ENCODE results near the gene HTT-AS. TPM values are rescaled to one million over a fixed set of nuclear protein-coding genes. Genes with fewer than 3 reads are reported as not detected.

The HTT-AS gene
- total and polyA plus RNA-seq, 3 experiments from 2014 or later = not detected

GRCh38 chr4:3039706-3040366, 34.5 kb downstream of the HTT-AS start:
- H3K4me1 Mint-ChIP-seq = peaks cover 28 to 60% (median 32%) of the 10 kb centered on the region in 3 donors
- H3K27me3 ChIP-seq (ENCODE audit: insufficient read depth, low read length, poor library complexity, severe bottlenecking) = no peaks in the 10 kb centered on the region
- H3K9me3 ChIP-seq (ENCODE audit: low read length) = no peaks in the 10 kb centered on the region
- H3K27ac Mint-ChIP-seq = peak overlapping the region in 1 of 8 donors; percentile 21
- no peaks in the 10 kb centered on the region for H3K36me3 ChIP-seq (ENCODE audit: insufficient read depth, low read length)
- peaks cover 39% of the 10 kb centered on the region for H3K4me1 ChIP-seq (ENCODE audit: insufficient read depth, low read length)
- no peaks in the 10 kb centered on the region for H3K9me3 Mint-ChIP-seq
- CTCF ChIA-PET = interaction anchor here (0.7 kb wide), 2 partner anchors 71 to 391 kb away, joined by 3 to 4 read pairs; no protein-coding TSS in a partner anchor
- no peak overlapping the region for H3K4me3 ChIP-seq (ENCODE audit: low read length)
- H3K36me3 Mint-ChIP-seq = peaks cover 0 to 3% (median 0%) of the 10 kb centered on the region in 3 donors
- no peak overlapping the region for H3K27ac ChIP-seq (ENCODE audit: low read depth, low read length)
- no peak for DNase-seq
- peak overlapping the region in 3 of 7 donors; percentile 12 to 81 (median 24) for H3K4me3 Mint-ChIP-seq
- peaks cover 9 to 10% of the 10 kb centered on the region in 2 donors for H3K27me3 Mint-ChIP-seq
- POLR2A ChIA-PET = interaction anchor here (1.1 kb wide), 1 partner anchor 103 kb away, joined by 6 read pairs; no protein-coding TSS in a partner anchor

GRCh38 chr4:3037957-3038461, 36.3 kb downstream of the HTT-AS start:
- H3K4me3 ChIP-seq (ENCODE audit: low read length) = peak overlapping the region; percentile 29
- CTCF ChIA-PET = interaction anchor here (0.9 to 1.9 kb wide), 9 partner anchors 10 to 818 kb away, joined by 3 to 12 read pairs (median 3); no protein-coding TSS in a partner anchor
- DNase-seq = no peak
- no peaks in the 10 kb centered on the region for H3K9me3 Mint-ChIP-seq
- no peak overlapping the region for H3K27ac ChIP-seq (ENCODE audit: low read depth, low read length)
- H3K36me3 Mint-ChIP-seq = peaks cover 0 to 3% (median 0%) of the 10 kb centered on the region in 3 donors
- peak overlapping the region; percentile 4 to 71 (median 41) for H3K4me3 Mint-ChIP-seq
- no peaks in the 10 kb centered on the region for H3K36me3 ChIP-seq (ENCODE audit: insufficient read depth, low read length)
- POLR2A ChIA-PET = interaction anchor here (1.1 kb wide), 1 partner anchor 74 kb away, joined by 4 read pairs; the partner anchor contains the start of gene GRK4
- peaks cover 32% of the 10 kb centered on the region for H3K4me1 ChIP-seq (ENCODE audit: insufficient read depth, low read length)
- H3K27ac Mint-ChIP-seq = peak overlapping the region in 1 of 8 donors; percentile 4
- H3K4me1 Mint-ChIP-seq = peaks cover 24 to 46% (median 25%) of the 10 kb centered on the region in 3 donors
- H3K27me3 Mint-ChIP-seq = peaks cover 9 to 10% of the 10 kb centered on the region in 2 donors
- no peaks in the 10 kb centered on the region for H3K9me3 ChIP-seq (ENCODE audit: low read length)
- no peaks in the 10 kb centered on the region for H3K27me3 ChIP-seq (ENCODE audit: insufficient read depth, low read length, poor library complexity, severe bottlenecking)

GRCh38 chr4:3036131-3036952, 38.0 kb downstream of the HTT-AS start:
- peaks cover 9 to 10% of the 10 kb centered on the region in 2 donors for H3K27me3 Mint-ChIP-seq
- no peaks in the 10 kb centered on the region for H3K9me3 ChIP-seq (ENCODE audit: low read length)
- ChIA-PET CTCF (interaction anchor here (0.8 to 1.9 kb wide), 3 partner anchors 9 to 75 kb away, joined by 3 to 7 read pairs (median 4); no protein-coding TSS in a partner anchor), POLR2A (no interaction called here)
- H3K36me3 Mint-ChIP-seq = peaks cover 0 to 1% (median 0%) of the 10 kb centered on the region in 3 donors
- no peaks in the 10 kb centered on the region for H3K9me3 Mint-ChIP-seq
- no peak overlapping the region for H3K4me3 ChIP-seq (ENCODE audit: low read length)
- peaks cover 23% of the 10 kb centered on the region for H3K4me1 ChIP-seq (ENCODE audit: insufficient read depth, low read length)
- no peaks in the 10 kb centered on the region for H3K27me3 ChIP-seq (ENCODE audit: insufficient read depth, low read length, poor library complexity, severe bottlenecking)
- DNase-seq = no peak
- no peaks in the 10 kb centered on the region for H3K36me3 ChIP-seq (ENCODE audit: insufficient read depth, low read length)
- H3K27ac ChIP-seq (ENCODE audit: low read depth, low read length) = no peak overlapping the region
- no peak overlapping the region for H3K27ac Mint-ChIP-seq
- H3K4me1 Mint-ChIP-seq = peaks cover 14 to 32% (median 16%) of the 10 kb centered on the region in 3 donors
- H3K4me3 Mint-ChIP-seq = no peak overlapping the region

- no peak for DNase-seq
- H3K27ac ChIP-seq (ENCODE audit: low read depth, low read length) = no peak overlapping the region
- ChIA-PET CTCF (interaction anchor here (1.6 kb wide), 1 partner anchor 10 kb away, joined by 4 read pairs; no protein-coding TSS in a partner anchor), POLR2A (no interaction called here)
- H3K4me3 ChIP-seq (ENCODE audit: low read length) = no peak overlapping the region
- H3K36me3 Mint-ChIP-seq = no peaks in the 10 kb centered on the region
- H3K4me1 Mint-ChIP-seq = peaks cover 13 to 25% (median 16%) of the 10 kb centered on the region in 3 donors
- peaks cover 19% of the 10 kb centered on the region for H3K4me1 ChIP-seq (ENCODE audit: insufficient read depth, low read length)
- H3K27me3 Mint-ChIP-seq = peaks cover 9 to 12% of the 10 kb centered on the region in 2 donors
- H3K27me3 ChIP-seq (ENCODE audit: insufficient read depth, low read length, poor library complexity, severe bottlenecking) = no peaks in the 10 kb centered on the region
- no peaks in the 10 kb centered on the region for H3K9me3 ChIP-seq (ENCODE audit: low read length)
- H3K27ac Mint-ChIP-seq = no peak overlapping the region
- H3K4me3 Mint-ChIP-seq = no peak overlapping the region
- H3K36me3 ChIP-seq (ENCODE audit: insufficient read depth, low read length) = no peaks in the 10 kb centered on the region
- H3K9me3 Mint-ChIP-seq = no peaks in the 10 kb centered on the region
Measured at GRCh38 chr4:3035674-3036073, 38.7 kb downstream of the HTT-AS start.

- no peaks in the 10 kb centered on the region for H3K9me3 Mint-ChIP-seq
- no peak overlapping the region for H3K27ac Mint-ChIP-seq
- Histone ChIP-seq H3K4me1 (ENCODE audit: insufficient read depth, low read length) (peaks cover 19% of the 10 kb centered on the region), H3K27ac (ENCODE audit: low read depth, low read length) (no peak overlapping the region), H3K4me3 (ENCODE audit: low read length) (no peak overlapping the region), H3K27me3 (ENCODE audit: insufficient read depth, low read length, poor library complexity, severe bottlenecking) (no peaks in the 10 kb centered on the region), H3K36me3 (ENCODE audit: insufficient read depth, low read length) (no peaks in the 10 kb centered on the region), H3K9me3 (ENCODE audit: low read length) (no peaks in the 10 kb centered on the region)
- ChIA-PET POLR2A (no interaction called here), CTCF (no interaction called here)
- peaks cover 10 to 21% (median 16%) of the 10 kb centered on the region in 3 donors for H3K4me1 Mint-ChIP-seq
- peaks cover 7 to 14% of the 10 kb centered on the region in 2 donors for H3K27me3 Mint-ChIP-seq
- no peak for DNase-seq
- H3K36me3 Mint-ChIP-seq = no peaks in the 10 kb centered on the region
- no peak overlapping the region for H3K4me3 Mint-ChIP-seq
Measured at GRCh38 chr4:3035249-3035648, 39.1 kb downstream of the HTT-AS start.

GRCh38 chr4:3034231-3034630, 40.1 kb downstream of the HTT-AS start:
- Mint-ChIP-seq H3K27ac (no peak overlapping the region), H3K36me3 (no peaks in the 10 kb centered on the region), H3K9me3 (no peaks in the 10 kb centered on the region), H3K4me3 (no peak overlapping the region), H3K27me3 (peaks cover 7 to 14% of the 10 kb centered on the region in 2 donors), H3K4me1 (peaks cover 10 to 18% (median 16%) of the 10 kb centered on the region in 3 donors)
- no peak for DNase-seq
- Histone ChIP-seq H3K27me3 (ENCODE audit: insufficient read depth, low read length, poor library complexity, severe bottlenecking) (no peaks in the 10 kb centered on the region), H3K27ac (ENCODE audit: low read depth, low read length) (no peak overlapping the region), H3K36me3 (ENCODE audit: insufficient read depth, low read length) (no peaks in the 10 kb centered on the region), H3K9me3 (ENCODE audit: low read length) (no peaks in the 10 kb centered on the region), H3K4me1 (ENCODE audit: insufficient read depth, low read length) (peaks cover 19% of the 10 kb centered on the region), H3K4me3 (ENCODE audit: low read length) (no peak overlapping the region)
- CTCF ChIA-PET = interaction anchor here (0.6 kb wide), 1 partner anchor 9 kb away, joined by 3 read pairs; no protein-coding TSS in a partner anchor
- POLR2A ChIA-PET = no interaction called here

- Mint-ChIP-seq H3K27me3 (peaks cover 3 to 5% of the 10 kb centered on the region in 2 donors), H3K27ac (no peak overlapping the region), H3K36me3 (no peaks in the 10 kb centered on the region), H3K4me3 (no peak overlapping the region), H3K9me3 (no peaks in the 10 kb centered on the region), H3K4me1 (no peaks in the 10 kb centered on the region)
- no peaks in the 10 kb centered on the region for H3K27me3 ChIP-seq (ENCODE audit: insufficient read depth, low read length, poor library complexity, severe bottlenecking)
- no peaks in the 10 kb centered on the region for H3K36me3 ChIP-seq (ENCODE audit: insufficient read depth, low read length)
- no peak overlapping the region for H3K27ac ChIP-seq (ENCODE audit: low read depth, low read length)
- H3K4me3 ChIP-seq (ENCODE audit: low read length) = no peak overlapping the region
- ChIA-PET CTCF (interaction anchor here (1.3 kb wide), 1 partner anchor 10 kb away, joined by 3 read pairs; no protein-coding TSS in a partner anchor), POLR2A (interaction anchor here (0.8 kb wide), 1 partner anchor 10 kb away, joined by 3 read pairs; no protein-coding TSS in a partner anchor)
- H3K4me1 ChIP-seq (ENCODE audit: insufficient read depth, low read length) = no peaks in the 10 kb centered on the region
- no peaks in the 10 kb centered on the region for H3K9me3 ChIP-seq (ENCODE audit: low read length)
- DNase-seq = no peak
Measured at GRCh38 chr4:3031357-3032082, 42.8 kb downstream of the HTT-AS start.

All from CD8-positive, alpha-beta memory T cell (primary cell).